ENCODE measurements around the gene UQCR10. TPM values are rescaled to one million over a fixed set of nuclear protein-coding genes. Genes with fewer than 3 reads are reported as not detected.

The UQCR10 gene
- total and polyA plus RNA-seq, 2 experiments from 2014 or later: 78.0 to 535 TPM

GRCh38 chr22:29769723-29770321, 2.7 kb downstream of the UQCR10 start:
- Mint-ChIP-seq H3K4me1 (peaks cover 15% of the 10 kb centered on the region), H3K4me3 (no peak overlapping the region), H3K9me3 (no peaks in the 10 kb centered on the region), H3K27me3 (ENCODE audit: insufficient read depth, low read depth, poor library complexity) (peaks cover 13% of the 10 kb centered on the region), H3K36me3 (ENCODE audit: low read depth) (peaks cover 28% of the 10 kb centered on the region), H3K27ac (no peak overlapping the region)
- Histone ChIP-seq H3K9me2 (ENCODE audit: insufficient read depth) (no peaks in the 10 kb centered on the region), H3F3A (replicated peaks; ENCODE audit: low read depth) (peaks cover 4% of the 10 kb centered on the region; the same call in 1 of the 2 replicates), H4K20me1 (replicated peaks; ENCODE audit: insufficient read depth) (no peaks in the 10 kb centered on the region; the same call in 1 of the 2 replicates), H3K36me3 (ENCODE audit: insufficient read depth) (no peaks in the 10 kb centered on the region), H3K79me2 (replicated peaks; ENCODE audit: insufficient read depth) (peaks cover 24% of the 10 kb centered on the region), H3K27ac (ENCODE audit: low read depth) (no peak overlapping the region), H3K4me3 (no peak overlapping the region), H2AFZ (no peak overlapping the region), H3K4me1 (ENCODE audit: insufficient read depth) (peaks cover 11% of the 10 kb centered on the region), H3K27me3 (ENCODE audit: insufficient read depth) (no peaks in the 10 kb centered on the region), H3K4me2 (no peak overlapping the region)
- DNase-seq (ENCODE audit: low spot score) (no peak), ATAC-seq (no peak)
- TF ChIP-seq POLR2AphosphoS5 (IDR thresholded peaks at IDR 0.05; ENCODE audit: low read depth): no peak
- no peak for TF ChIP-seq ZNF114 (CRISPR knock-in tag; IDR thresholded peaks at IDR 0.05)
- no peak for TF ChIP-seq ZNF331 (CRISPR knock-in tag; IDR thresholded peaks at IDR 0.05; ENCODE audit: low read depth)
- no peak for TF ChIP-seq EZH2phosphoT487 (IDR thresholded peaks at IDR 0.05; ENCODE audit: unreplicated experiment)
- no peak for TF ChIP-seq EZH2 (IDR thresholded peaks at IDR 0.05; ENCODE audit: low read depth, unreplicated experiment)
- no peak for TF ChIP-seq ETS1 (IDR thresholded peaks at IDR 0.05)
- TF ChIP-seq ZNF462 (CRISPR knock-in tag; IDR thresholded peaks at IDR 0.05): no peak
- no peak for TF ChIP-seq JUNB (IDR thresholded peaks at IDR 0.05; ENCODE audit: unreplicated experiment)
- TF ChIP-seq NANOG (IDR thresholded peaks at IDR 0.05; ENCODE audit: borderline replicate concordance): no peak
